WTC11 (cell line): ENCODE results near the gene NIFK.
"Not testable (repeated sequence)": the region's sequence is repeated elsewhere in the genome, so short reads cannot be mapped to it uniquely, and the experiment has no call there.

ENCODE experiments used
- ATF2 ChIP-seq: sonication (generic); formaldehyde crosslinking; IDR thresholded peaks from 2 replicates; pipeline ENCODE4 v1.8.1; 2022; ENCODE audit warnings: low read depth, missing genetic modification reagents, borderline replicate concordance
- CREB1 ChIP-seq: sonication (generic); formaldehyde crosslinking; IDR thresholded peaks from 2 replicates; pipeline ENCODE4 v1.8.0; 2023; ENCODE audit warnings: mild to moderate bottlenecking, missing genetic modification reagents
- E2F4 ChIP-seq: sonication (generic); formaldehyde crosslinking; IDR thresholded peaks from 2 replicates; pipeline ENCODE4 v1.8.1; 2022; ENCODE audit warnings: low read depth, mild to moderate bottlenecking, moderate library complexity, missing genetic modification reagents, borderline replicate concordance
- E2F5 ChIP-seq: sonication (generic); formaldehyde crosslinking; IDR thresholded peaks from 2 replicates; pipeline ENCODE4 v1.8.1; 2022; ENCODE audit warnings: mild to moderate bottlenecking, moderate library complexity, missing genetic modification reagents
- NR1H2 ChIP-seq: sonication (generic); formaldehyde crosslinking; IDR thresholded peaks from 2 replicates; pipeline ENCODE4 v1.9.0; 2021; ENCODE audit warnings: mild to moderate bottlenecking, moderate library complexity, missing genetic modification reagents
- SP1 ChIP-seq: sonication (generic); formaldehyde crosslinking; conservative IDR thresholded peaks from 2 replicates; pipeline ENCODE4 v1.8.1; 2022; ENCODE audit warnings: missing genetic modification reagents
- STAT6 ChIP-seq: sonication (generic); formaldehyde crosslinking; conservative IDR thresholded peaks from 2 replicates; pipeline ENCODE4 v1.8.1; 2023; ENCODE audit warnings: mild to moderate bottlenecking, low read depth, missing genetic modification reagents, moderate library complexity
- TF ChIP-seq, protein P1 (sequence below): fragments of 200-600 bp; IDR thresholded peaks from 2 replicates; pipeline ENCODE4 v1.8.0; 2022; ENCODE audit warnings: antibody characterized with exemption

GRCh38 chr2:121701761-121702160 is 34.9 kb downstream of the NIFK start:
- TF ChIP-seq, protein P1, sequence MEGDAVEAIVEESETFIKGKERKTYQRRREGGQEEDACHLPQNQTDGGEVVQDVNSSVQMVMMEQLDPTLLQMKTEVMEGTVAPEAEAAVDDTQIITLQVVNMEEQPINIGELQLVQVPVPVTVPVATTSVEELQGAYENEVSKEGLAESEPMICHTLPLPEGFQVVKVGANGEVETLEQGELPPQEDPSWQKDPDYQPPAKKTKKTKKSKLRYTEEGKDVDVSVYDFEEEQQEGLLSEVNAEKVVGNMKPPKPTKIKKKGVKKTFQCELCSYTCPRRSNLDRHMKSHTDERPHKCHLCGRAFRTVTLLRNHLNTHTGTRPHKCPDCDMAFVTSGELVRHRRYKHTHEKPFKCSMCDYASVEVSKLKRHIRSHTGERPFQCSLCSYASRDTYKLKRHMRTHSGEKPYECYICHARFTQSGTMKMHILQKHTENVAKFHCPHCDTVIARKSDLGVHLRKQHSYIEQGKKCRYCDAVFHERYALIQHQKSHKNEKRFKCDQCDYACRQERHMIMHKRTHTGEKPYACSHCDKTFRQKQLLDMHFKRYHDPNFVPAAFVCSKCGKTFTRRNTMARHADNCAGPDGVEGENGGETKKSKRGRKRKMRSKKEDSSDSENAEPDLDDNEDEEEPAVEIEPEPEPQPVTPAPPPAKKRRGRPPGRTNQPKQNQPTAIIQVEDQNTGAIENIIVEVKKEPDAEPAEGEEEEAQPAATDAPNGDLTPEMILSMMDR, result not testable (repeated sequence)
- TF ChIP-seq NR1H2 (CRISPR knock-in tag); STAT6 (CRISPR knock-in tag); SP1 (CRISPR knock-in tag); CREB1; ATF2 (CRISPR knock-in tag); E2F4 (CRISPR knock-in tag); E2F5 (CRISPR knock-in tag): not testable (repeated sequence)
